Activated CD4-positive, alpha-beta T cell treated with anti-CD3 and anti-CD28 coated beads for 36 hours (primary cell): ENCODE data around the gene DPYD. TPM values are rescaled to one million over a fixed set of nuclear protein-coding genes. Genes with fewer than 3 reads are reported as not detected.

ENCODE experiments used
- ATAC-seq: fragments of 200-7000 bp; cut with Tn5 transposase; one replicate; pipeline ENCODE4 v1.10.0; 2021; ENCODE audit warnings: mild to moderate bottlenecking, moderate library complexity
- CTCF ChIA-PET: fragments of 350-600 bp; sonication (Branson Sonifier 250); formaldehyde crosslinking; loops from one replicate; lab custom pipeline; 2021; ENCODE audit warnings: antibody characterized with exemption; lab: Charles Lee
- POLR2A ChIA-PET: fragments of 350-600 bp; sonication (Branson Sonifier 250); formaldehyde crosslinking; loops from one replicate; lab custom pipeline; 2021; ENCODE audit warnings: antibody characterized with exemption, inconsistent platforms; lab: Charles Lee
- DNase-seq: peaks from one replicate; pipeline ENCODE4 v3.0.0-alpha.2; 2020
- H3K27ac Mint-ChIP-seq: one replicate; pipeline ENCODE4 v1.8.0; 2021; ENCODE audit warnings: mixed read lengths
- H3K27me3 Mint-ChIP-seq: one replicate; pipeline ENCODE4 v1.8.0; 2021; ENCODE audit warnings: mixed read lengths
- H3K36me3 Mint-ChIP-seq: one replicate; pipeline ENCODE4 v1.8.0; 2021; ENCODE audit warnings: low read depth, mixed read lengths
- H3K4me1 Mint-ChIP-seq: one replicate; pipeline ENCODE4 v1.8.0; 2021; ENCODE audit warnings: mixed read lengths
- H3K4me3 Mint-ChIP-seq: one replicate; pipeline ENCODE4 v1.8.0; 2021; ENCODE audit warnings: mild to moderate bottlenecking, moderate library complexity, mixed read lengths
- H3K9me3 Mint-ChIP-seq: one replicate; pipeline ENCODE4 v1.8.0; 2021; ENCODE audit warnings: low read depth, mixed read lengths
- intact Hi-C, 2 experiments: fragments of 100-400 bp; cut with DNase I in 1 of 2; cut with micrococcal nuclease in 1 of 2; formaldehyde crosslinking; loops; one replicate each; pipeline versions ENCODE4 v1.14.2 to v1.15.1; 2022 to 2024; cut with DNase I, micrococcal nuclease
- total RNA-seq, 2 experiments: library from RNA; stranded (reverse); gene quantifications; one replicate each; pipeline ENCODE4 v1.2.3, GENCODE V29; 2021

Gene DPYD
- total RNA-seq, 2 experiments from 2014 or later = 6.8 to 7.1 TPM

- Mint-ChIP-seq H3K27ac (no peak overlapping the region), H3K36me3 (peaks cover 11% of the 10 kb centered on the region), H3K4me3 (no peak overlapping the region), H3K4me1 (no peaks in the 10 kb centered on the region), H3K9me3 (no peaks in the 10 kb centered on the region), H3K27me3 (no peaks in the 10 kb centered on the region)
- intact Hi-C loops = no loop called here
- POLR2A ChIA-PET = no interaction called here
- DNase-seq = no peak
- CTCF ChIA-PET = interaction anchor here (1.0 kb wide), 1 partner anchor 10 kb away, joined by 3 read pairs; no protein-coding TSS in a partner anchor
- no peak for ATAC-seq
Observed at GRCh38 chr1:97693601-97694000, 227.2 kb downstream of the DPYD start.

DNA sequence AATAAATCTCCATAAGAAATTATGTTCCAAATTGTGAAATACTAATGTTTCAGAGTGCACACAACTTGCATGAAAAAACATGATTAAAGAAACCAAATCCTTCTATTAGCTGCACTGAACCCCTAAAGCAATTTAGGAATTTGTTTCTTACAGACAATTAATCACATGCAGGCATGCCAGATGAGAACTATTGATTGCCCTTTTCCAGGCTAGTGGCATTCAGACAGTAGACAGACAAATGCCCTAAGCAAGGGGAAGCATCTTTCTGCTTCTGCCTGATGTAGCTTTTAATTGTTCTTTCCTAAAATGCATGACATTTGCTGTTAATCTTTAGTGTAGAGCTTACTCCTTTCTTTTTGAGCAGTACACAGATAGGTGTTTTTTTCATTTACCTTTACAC lies 229.5 kb downstream of the DPYD start:
- Mint-ChIP-seq H3K36me3 (peaks cover 20% of the 10 kb centered on the region), H3K4me3 (no peak overlapping the region), H3K9me3 (no peaks in the 10 kb centered on the region), H3K27ac (no peak overlapping the region), H3K4me1 (no peaks in the 10 kb centered on the region), H3K27me3 (no peaks in the 10 kb centered on the region)
- ATAC-seq (no peak), DNase-seq (no peak)
- ChIA-PET POLR2A (no interaction called here), CTCF (no interaction called here)
- intact Hi-C loops = no loop called here

DNA sequence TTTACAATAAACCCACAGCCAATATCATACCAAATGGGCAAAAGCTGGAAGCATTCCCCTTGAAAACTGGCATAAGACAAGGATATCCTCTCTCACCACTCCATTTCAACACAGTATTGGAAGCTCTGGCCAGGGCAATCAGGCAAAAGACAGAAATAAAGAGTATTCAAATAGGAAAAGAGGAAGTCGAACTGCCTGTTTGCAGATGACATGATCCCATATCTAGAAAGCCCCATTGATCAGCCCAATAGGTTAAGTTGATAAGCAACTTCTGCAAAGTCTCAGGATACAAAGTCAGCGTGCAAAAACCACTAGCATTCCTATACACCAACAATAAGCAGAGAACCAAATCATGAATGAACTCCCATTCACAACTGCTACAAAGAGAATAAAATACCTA lies 235.5 kb downstream of the DPYD start:
- Mint-ChIP-seq H3K9me3 (no peaks in the 10 kb centered on the region), H3K4me3 (no peak overlapping the region), H3K36me3 (peaks cover 25% of the 10 kb centered on the region), H3K27ac (no peak overlapping the region), H3K27me3 (no peaks in the 10 kb centered on the region), H3K4me1 (no peaks in the 10 kb centered on the region)
- ATAC-seq (no peak), DNase-seq (no peak)
- CTCF ChIA-PET = interaction anchor here (0.6 kb wide), 1 partner anchor 151 kb away, joined by 3 read pairs; no protein-coding TSS in a partner anchor
- intact Hi-C loops = no loop called here
- POLR2A ChIA-PET = no interaction called here

DNA sequence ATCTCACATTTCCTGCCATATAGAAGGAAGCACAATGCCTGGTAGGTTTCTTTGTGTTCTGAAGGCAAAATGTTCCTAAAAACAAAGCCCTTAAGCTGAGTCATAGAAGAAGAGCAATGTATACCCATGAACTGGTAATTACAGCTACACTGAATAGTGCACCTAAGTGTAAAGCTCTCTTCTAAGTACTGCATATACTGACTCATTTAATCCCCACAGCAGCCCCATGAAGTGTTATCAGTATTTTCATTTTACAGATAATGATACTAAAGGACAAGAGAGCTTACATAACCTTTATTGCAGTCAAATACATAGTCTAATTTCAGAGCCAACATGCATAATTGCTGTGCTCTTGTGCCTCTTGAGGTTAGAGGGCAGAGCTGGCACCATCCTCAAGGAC lies 239.9 kb downstream of the DPYD start:
- peak; percentile 70 for ATAC-seq
- Mint-ChIP-seq H3K4me3 (no peak overlapping the region), H3K27me3 (no peaks in the 10 kb centered on the region), H3K27ac (no peak overlapping the region), H3K4me1 (no peaks in the 10 kb centered on the region), H3K9me3 (no peaks in the 10 kb centered on the region), H3K36me3 (peaks cover 30% of the 10 kb centered on the region)
- intact Hi-C loops = no loop called here
- ChIA-PET POLR2A (no interaction called here), CTCF (no interaction called here)
- no peak for DNase-seq

- POLR2A ChIA-PET = no interaction called here
- ATAC-seq (no peak), DNase-seq (no peak)
- Mint-ChIP-seq H3K27ac (no peak overlapping the region), H3K27me3 (no peaks in the 10 kb centered on the region), H3K36me3 (peaks cover 26% of the 10 kb centered on the region), H3K4me3 (no peak overlapping the region), H3K4me1 (no peaks in the 10 kb centered on the region), H3K9me3 (no peaks in the 10 kb centered on the region)
- CTCF ChIA-PET = no interaction called here
- intact Hi-C loops = no loop called here
Observed at GRCh38 chr1:97680470-97680869, 240.4 kb downstream of the DPYD start.

DNA sequence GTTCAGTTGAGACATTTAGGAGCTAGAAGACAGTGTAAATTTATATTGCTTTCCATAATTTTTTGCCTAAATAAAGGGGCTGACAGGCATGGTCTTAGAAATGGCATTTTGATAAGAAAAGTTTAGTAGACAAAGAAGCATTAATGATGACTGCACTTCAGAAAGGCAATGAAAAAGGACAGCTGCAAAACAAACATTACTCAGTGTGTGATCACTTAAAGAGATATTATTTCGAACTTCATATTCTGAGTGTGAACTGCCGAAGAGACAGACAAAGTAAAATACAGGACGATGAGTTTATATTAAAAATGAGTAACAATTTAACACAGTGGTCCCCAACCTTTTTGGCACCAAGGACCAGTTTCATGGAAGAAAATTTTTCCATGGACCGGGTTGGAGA lies 243.1 kb downstream of the DPYD start:
- Mint-ChIP-seq H3K27ac (no peak overlapping the region), H3K4me3 (no peak overlapping the region), H3K9me3 (no peaks in the 10 kb centered on the region), H3K4me1 (no peaks in the 10 kb centered on the region), H3K27me3 (no peaks in the 10 kb centered on the region), H3K36me3 (peaks cover 34% of the 10 kb centered on the region)
- CTCF ChIA-PET = interaction anchor here (0.8 kb wide), 1 partner anchor 33 kb away, joined by 3 read pairs; no protein-coding TSS in a partner anchor
- intact Hi-C loops = no loop called here
- no peak for ATAC-seq
- POLR2A ChIA-PET = no interaction called here
- no peak for DNase-seq

DNA sequence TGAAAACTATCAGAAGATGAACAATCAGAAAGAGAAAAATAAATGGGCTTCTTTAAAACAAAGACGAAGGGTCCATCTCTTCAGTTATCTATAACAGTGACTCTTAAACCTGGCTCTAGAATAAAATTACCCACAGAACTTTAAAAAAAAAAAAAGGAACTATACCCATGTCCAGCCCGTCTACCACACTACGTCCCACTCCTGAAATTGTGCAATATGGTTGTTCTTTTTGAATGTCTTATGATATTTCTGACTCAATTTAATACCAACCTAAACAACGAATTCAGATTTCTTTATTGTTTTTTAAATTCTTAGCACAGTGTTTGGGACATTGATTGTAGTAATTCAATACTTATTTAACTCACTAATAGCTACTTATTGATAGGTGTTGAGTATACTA lies 246.3 kb downstream of the DPYD start:
- DNase-seq = no peak

DNA sequence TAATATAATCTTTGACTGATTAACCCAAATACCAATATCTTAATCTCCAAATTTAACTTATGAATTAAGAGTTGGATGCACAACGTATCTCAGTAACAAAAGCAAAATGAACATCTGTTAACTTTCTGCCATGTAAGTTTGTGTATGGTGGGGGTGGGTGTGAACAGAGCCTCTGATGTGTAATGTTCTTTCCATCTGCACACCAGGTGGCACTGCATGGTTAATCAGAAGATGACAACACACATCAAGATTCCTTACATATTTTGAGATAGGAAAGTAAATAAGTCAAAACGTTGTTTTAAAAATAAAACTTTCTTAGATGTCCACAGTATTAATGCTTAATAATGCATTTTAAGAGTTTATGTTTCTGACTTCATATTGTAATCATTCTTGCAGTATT lies 251.9 kb downstream of the DPYD start:
- peak; percentile 26 for DNase-seq
- Mint-ChIP-seq H3K27me3 (no peaks in the 10 kb centered on the region), H3K9me3 (peaks cover 4% of the 10 kb centered on the region), H3K4me3 (no peak overlapping the region), H3K27ac (no peak overlapping the region), H3K4me1 (no peaks in the 10 kb centered on the region), H3K36me3 (peaks cover 16% of the 10 kb centered on the region)
- no peak for ATAC-seq
- ChIA-PET POLR2A (no interaction called here), CTCF (interaction anchor here (1.0 kb wide), 1 partner anchor 235 kb away, joined by 3 read pairs; no protein-coding TSS in a partner anchor)
- intact Hi-C loops = loop anchor here (2.0 to 5.0 kb wide), 2 partner anchors 382 to 383 kb away; no protein-coding TSS in a partner anchor

More for the DNA sequence above, 246.3 kb downstream of the DPYD start:
- H3K9me3 Mint-ChIP-seq = peaks cover 4% of the 10 kb centered on the region
- ChIA-PET CTCF (no interaction called here), POLR2A (no interaction called here)
- no peak for ATAC-seq
- intact Hi-C loops = no loop called here
- no peaks in the 10 kb centered on the region for H3K4me1 Mint-ChIP-seq
- no peak overlapping the region for H3K27ac Mint-ChIP-seq
- H3K36me3 Mint-ChIP-seq = peaks cover 39% of the 10 kb centered on the region
- no peak overlapping the region for H3K4me3 Mint-ChIP-seq
- H3K27me3 Mint-ChIP-seq = no peaks in the 10 kb centered on the region

DNA sequence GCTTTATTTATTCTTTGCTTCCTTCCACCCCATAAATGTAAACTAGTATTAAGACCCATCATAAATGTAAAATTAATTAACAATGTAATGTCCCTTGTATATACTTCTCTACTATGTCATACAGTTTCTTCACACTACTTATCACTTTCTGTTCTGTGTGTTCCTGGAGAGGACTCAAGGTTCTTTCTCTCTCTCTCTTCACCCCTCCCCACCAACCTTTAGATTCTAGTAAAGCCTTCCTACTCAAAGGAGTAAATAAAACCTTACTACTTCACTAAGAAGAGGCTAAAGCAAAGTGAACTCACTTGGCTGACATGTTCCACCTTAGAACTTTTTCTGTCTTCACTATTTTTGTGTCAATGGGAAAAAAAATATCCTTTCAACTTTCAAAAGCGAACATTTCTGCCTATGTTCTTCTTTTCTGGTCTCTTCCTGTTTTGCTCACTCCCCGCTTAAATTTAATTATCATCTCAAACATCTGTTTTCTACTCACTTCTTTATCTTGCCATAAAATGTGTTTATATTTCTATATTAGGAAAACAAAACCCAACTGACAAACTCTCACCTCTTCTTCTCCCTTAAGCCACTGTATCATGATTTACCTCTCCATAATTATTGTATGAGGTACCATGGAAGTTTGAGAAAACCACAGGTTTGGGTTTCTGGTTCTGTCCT lies 260.3 kb downstream of the DPYD start:
- Mint-ChIP-seq H3K9me3 (no peaks in the 10 kb centered on the region), H3K4me1 (peaks cover 6% of the 10 kb centered on the region), H3K27ac (no peak overlapping the region), H3K4me3 (no peak overlapping the region), H3K36me3 (peaks cover 5% of the 10 kb centered on the region), H3K27me3 (no peaks in the 10 kb centered on the region)
- ATAC-seq (no peak), DNase-seq (no peak)
- intact Hi-C loops = no loop called here
- CTCF ChIA-PET = no interaction called here
- POLR2A ChIA-PET = no interaction called here

- DNase-seq = no peak
- H3K27ac Mint-ChIP-seq = no peak overlapping the region
- POLR2A ChIA-PET = no interaction called here
- no peaks in the 10 kb centered on the region for H3K27me3 Mint-ChIP-seq
- intact Hi-C loops = no loop called here
- no peak overlapping the region for H3K4me3 Mint-ChIP-seq
- no peaks in the 10 kb centered on the region for H3K4me1 Mint-ChIP-seq
- CTCF ChIA-PET = interaction anchor here (0.6 kb wide), 1 partner anchor 411 kb away, joined by 3 read pairs; no protein-coding TSS in a partner anchor
- no peak for ATAC-seq
- H3K36me3 Mint-ChIP-seq = peaks cover 6% of the 10 kb centered on the region
- no peaks in the 10 kb centered on the region for H3K9me3 Mint-ChIP-seq
Observed at GRCh38 chr1:97654876-97655585, 265.8 kb downstream of the DPYD start.

DNA sequence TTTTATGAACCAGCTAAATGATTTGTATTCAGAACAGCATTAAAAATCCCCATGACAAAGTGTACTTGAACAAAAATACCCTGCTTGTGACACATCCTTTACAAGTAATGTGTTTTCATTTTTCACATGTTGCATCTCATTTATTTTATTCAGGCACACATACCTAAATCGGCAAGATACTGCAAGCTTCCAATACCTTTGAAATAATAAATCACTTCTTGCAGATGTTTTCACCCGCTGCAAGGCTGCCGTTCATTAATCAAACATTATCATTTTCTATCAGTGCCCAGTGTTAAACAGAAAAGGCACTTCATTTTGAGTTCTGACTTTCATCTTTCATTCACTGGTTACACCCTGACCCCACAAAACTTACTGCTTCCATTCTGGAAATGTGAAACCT lies 269.6 kb downstream of the DPYD start:
- no peaks in the 10 kb centered on the region for H3K4me1 Mint-ChIP-seq
- ChIA-PET CTCF (interaction anchor here (0.6 kb wide), 1 partner anchor 44 kb away, joined by 3 read pairs; no protein-coding TSS in a partner anchor), POLR2A (no interaction called here)
- DNase-seq (no peak), ATAC-seq (no peak)
- H3K27me3 Mint-ChIP-seq = no peaks in the 10 kb centered on the region
- intact Hi-C loops = no loop called here
- no peak overlapping the region for H3K4me3 Mint-ChIP-seq
- no peak overlapping the region for H3K27ac Mint-ChIP-seq
- peaks cover 20% of the 10 kb centered on the region for H3K36me3 Mint-ChIP-seq
- peaks cover 10% of the 10 kb centered on the region for H3K9me3 Mint-ChIP-seq

DNA sequence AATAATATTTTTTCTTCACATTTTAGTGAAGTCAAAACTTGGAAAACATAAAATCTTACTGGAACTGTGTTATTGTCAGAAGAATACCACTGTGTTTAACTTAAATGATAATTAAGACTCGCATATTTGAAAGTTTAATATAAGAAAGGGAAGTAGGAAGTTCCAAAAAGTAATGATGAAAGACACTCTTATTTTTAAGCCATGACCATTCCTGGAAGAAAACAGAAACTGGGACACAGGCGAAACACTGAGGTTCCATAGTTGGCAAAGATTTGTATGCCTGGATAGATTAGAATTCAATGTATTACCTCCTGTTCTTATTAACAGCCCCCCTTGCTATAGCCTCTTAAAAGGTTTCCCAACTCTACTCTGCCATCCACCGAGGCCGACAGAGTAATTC lies 271.2 kb downstream of the DPYD start:
- intact Hi-C loops = loop anchor here in 1 of 2 experiments (10.0 kb wide), 1 partner anchor 905 kb away; no protein-coding TSS in a partner anchor
- Mint-ChIP-seq H3K9me3 (peaks cover 12% of the 10 kb centered on the region), H3K4me1 (no peaks in the 10 kb centered on the region), H3K27ac (no peak overlapping the region), H3K27me3 (no peaks in the 10 kb centered on the region), H3K4me3 (no peak overlapping the region), H3K36me3 (peaks cover 26% of the 10 kb centered on the region)
- DNase-seq (no peak), ATAC-seq (no peak)
- ChIA-PET POLR2A (no interaction called here), CTCF (no interaction called here)
